HFFc6 (cell line): ENCODE data around the gene MRTFA. TPM values are rescaled to one million over a fixed set of nuclear protein-coding genes. Genes with fewer than 3 reads are reported as not detected.

Source experiments
- DNase-seq: peaks from one replicate; pipeline ENCODE4 v3.0.0-alpha.2; 2018
- H3K27ac Mint-ChIP-seq: 2 replicates; pipeline ENCODE4 v1.8.0; 2020; ENCODE audit warnings: mild to moderate bottlenecking, mixed read lengths
- H3K27me3 Mint-ChIP-seq: 2 replicates; pipeline ENCODE4 v1.8.0; 2021; ENCODE audit warnings: mild to moderate bottlenecking, moderate library complexity, mixed read lengths; ENCODE audit not compliant: insufficient read depth
- H3K36me3 Mint-ChIP-seq: 2 replicates; pipeline ENCODE4 v1.8.0; 2021; ENCODE audit warnings: low read depth, mixed read lengths
- H3K4me1 Mint-ChIP-seq: 2 replicates; pipeline ENCODE4 v1.8.0; 2020; ENCODE audit warnings: low read depth, mixed read lengths
- H3K4me3 Mint-ChIP-seq: 2 replicates; pipeline ENCODE4 v1.8.0; 2020; ENCODE audit warnings: mild to moderate bottlenecking, moderate library complexity, mixed read lengths
- H3K9me3 Mint-ChIP-seq: 2 replicates; pipeline ENCODE4 v1.8.0; 2020; ENCODE audit warnings: mild to moderate bottlenecking, mixed read lengths
- total RNA-seq, 6 experiments: library from RNA; stranded (reverse); fragmentation: NEBNext Ultra II Directional; extraction: Animal tissue kit (Norgen Biotek cat#: 25700); gene quantifications; 2 replicates in 1 of 6; 3 replicates in 5 of 6; pipeline ENCODE4 v1.2.3, GENCODE V29; 2021
- TF ChIP-seq, protein P1 (sequence below): fragments of 200-600 bp; sonication (generic); IDR thresholded peaks from 2 replicates; pipeline ENCODE4 v1.5.0; 2021; ENCODE audit warnings: antibody characterized with exemption, mild to moderate bottlenecking

The MRTFA gene
- total RNA-seq, 6 experiments from 2014 or later, result 36.4 to 48.7 (median 42.2) TPM

DNA sequence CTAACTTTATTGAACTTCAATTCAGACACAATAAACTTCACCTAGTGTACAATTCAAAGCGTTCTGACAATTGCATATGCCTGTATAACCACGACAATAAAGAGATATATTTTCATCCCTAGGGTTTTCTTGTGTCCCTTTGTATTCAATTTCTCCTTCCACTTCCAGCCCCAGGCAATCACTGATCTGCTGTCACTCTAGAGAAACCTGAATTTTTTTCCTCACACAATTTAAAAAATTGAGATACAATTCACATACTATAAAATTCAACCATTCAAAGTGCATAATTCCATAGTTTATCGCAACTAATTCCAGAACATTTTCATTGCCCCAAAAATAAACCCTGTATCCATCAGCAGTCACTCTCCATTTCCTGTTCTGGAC is 116.6 kb downstream of the MRTFA start:
- peak overlapping the region; percentile 8; the same call in 1 of the 2 replicates for H3K27ac Mint-ChIP-seq

DNA sequence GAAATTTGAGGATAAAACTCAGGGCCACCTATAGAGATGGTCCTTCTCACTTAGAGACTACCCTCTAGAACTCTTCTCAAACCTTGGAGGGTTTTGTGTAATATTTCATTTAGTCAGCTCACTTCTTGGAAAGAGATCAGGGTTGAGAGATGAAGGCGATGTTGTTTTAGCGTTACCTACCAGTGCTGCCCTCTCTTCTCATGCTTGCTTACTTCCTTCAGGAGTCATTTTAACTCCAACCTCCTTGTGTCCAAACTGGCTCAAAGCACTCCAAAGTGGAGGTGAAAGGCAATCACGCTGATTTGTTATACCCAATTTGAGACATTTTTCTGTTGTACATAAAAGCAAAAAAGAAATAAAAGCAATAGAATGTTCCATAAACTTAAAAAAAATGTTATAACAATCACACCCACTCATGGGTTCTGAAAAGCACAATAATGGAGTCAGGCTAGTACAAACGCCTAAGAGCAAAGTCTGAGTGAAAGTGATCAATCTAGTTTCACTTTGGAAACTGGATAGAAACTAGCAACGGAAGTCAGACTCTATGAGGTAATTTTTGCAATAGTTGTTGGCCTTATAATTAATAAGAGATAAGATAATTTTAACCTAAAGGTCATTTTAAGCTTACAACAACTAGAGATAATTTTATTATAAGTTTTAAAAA is 117.1 kb downstream of the MRTFA start:
- TF ChIP-seq, protein P1, sequence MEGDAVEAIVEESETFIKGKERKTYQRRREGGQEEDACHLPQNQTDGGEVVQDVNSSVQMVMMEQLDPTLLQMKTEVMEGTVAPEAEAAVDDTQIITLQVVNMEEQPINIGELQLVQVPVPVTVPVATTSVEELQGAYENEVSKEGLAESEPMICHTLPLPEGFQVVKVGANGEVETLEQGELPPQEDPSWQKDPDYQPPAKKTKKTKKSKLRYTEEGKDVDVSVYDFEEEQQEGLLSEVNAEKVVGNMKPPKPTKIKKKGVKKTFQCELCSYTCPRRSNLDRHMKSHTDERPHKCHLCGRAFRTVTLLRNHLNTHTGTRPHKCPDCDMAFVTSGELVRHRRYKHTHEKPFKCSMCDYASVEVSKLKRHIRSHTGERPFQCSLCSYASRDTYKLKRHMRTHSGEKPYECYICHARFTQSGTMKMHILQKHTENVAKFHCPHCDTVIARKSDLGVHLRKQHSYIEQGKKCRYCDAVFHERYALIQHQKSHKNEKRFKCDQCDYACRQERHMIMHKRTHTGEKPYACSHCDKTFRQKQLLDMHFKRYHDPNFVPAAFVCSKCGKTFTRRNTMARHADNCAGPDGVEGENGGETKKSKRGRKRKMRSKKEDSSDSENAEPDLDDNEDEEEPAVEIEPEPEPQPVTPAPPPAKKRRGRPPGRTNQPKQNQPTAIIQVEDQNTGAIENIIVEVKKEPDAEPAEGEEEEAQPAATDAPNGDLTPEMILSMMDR, result no peak
- H3K27ac Mint-ChIP-seq, result peak overlapping the region; percentile 61
- H3K4me3 Mint-ChIP-seq, result peak overlapping the region; percentile 41; the same call in 1 of the 2 replicates
- DNase-seq, result no peak
- peaks cover 34% of the 10 kb centered on the region for H3K4me1 Mint-ChIP-seq
- peaks cover 4% of the 10 kb centered on the region; the same call in 1 of the 2 replicates for H3K27me3 Mint-ChIP-seq
- peaks cover 6% of the 10 kb centered on the region; the same call in 1 of the 2 replicates for H3K36me3 Mint-ChIP-seq
- no peaks in the 10 kb centered on the region for H3K9me3 Mint-ChIP-seq

More for the DNA sequence above, 116.6 kb downstream of the MRTFA start:
- TF ChIP-seq, protein P1, result no peak
- H3K9me3 Mint-ChIP-seq, result no peaks in the 10 kb centered on the region
- peaks cover 2% of the 10 kb centered on the region; the same call in 1 of the 2 replicates for H3K27me3 Mint-ChIP-seq
- H3K36me3 Mint-ChIP-seq, result peaks cover 6% of the 10 kb centered on the region; the same call in 1 of the 2 replicates
- peaks cover 40% of the 10 kb centered on the region for H3K4me1 Mint-ChIP-seq
- no peak for DNase-seq
- H3K4me3 Mint-ChIP-seq, result no peak overlapping the region; the same call in 1 of the 2 replicates

DNA sequence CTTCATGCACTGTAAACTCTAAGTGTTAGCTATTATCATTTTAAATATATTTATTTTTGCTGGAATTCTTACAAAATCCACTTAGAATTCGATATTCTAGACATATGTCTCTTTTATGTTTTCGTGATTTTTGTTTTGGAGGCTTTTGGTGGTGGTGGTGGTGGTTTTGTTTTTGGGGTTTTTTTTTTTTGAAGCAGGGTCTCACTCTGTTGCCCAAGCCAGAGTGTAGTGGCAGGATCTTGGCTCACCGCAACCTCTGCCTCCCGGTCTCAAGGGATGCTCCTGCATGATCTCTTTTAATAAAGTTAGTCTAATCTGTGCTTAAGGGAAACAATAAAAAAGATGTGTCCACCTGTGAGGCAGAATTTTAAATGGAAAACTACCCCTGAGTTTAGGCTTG is 117.7 kb downstream of the MRTFA start:
- no peak for DNase-seq
- no peaks in the 10 kb centered on the region for H3K9me3 Mint-ChIP-seq
- peak overlapping the region; percentile 61; the same call in 1 of the 2 replicates for H3K27ac Mint-ChIP-seq
- TF ChIP-seq, protein P1, result no peak
- H3K4me3 Mint-ChIP-seq, result no peak overlapping the region
- H3K27me3 Mint-ChIP-seq, result peaks cover 4% of the 10 kb centered on the region; the same call in 1 of the 2 replicates
- H3K4me1 Mint-ChIP-seq, result peaks cover 30% of the 10 kb centered on the region
- peaks cover 6% of the 10 kb centered on the region; the same call in 1 of the 2 replicates for H3K36me3 Mint-ChIP-seq

DNA sequence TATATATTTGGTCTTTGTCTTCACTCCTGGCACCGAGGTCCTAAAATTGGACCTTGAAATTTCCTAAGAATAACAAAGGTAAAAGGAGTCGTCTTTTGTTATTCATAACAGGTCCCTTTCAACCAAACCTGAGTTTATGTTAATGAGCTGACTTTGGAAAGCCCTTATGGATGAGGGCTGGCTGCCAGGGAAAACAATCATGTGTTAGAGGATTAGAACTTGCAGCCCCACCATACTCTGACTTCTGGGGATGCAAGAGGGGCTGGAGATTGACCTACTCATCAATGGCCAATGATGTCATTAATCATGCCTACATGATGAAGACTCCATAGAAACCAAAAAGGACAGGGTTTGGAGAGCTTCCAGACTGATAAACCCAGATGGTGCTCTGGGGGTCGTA is 118.9 kb downstream of the MRTFA start:
- H3K4me3 Mint-ChIP-seq, result no peak overlapping the region
- TF ChIP-seq, protein P1, result no peak
- H3K36me3 Mint-ChIP-seq, result peaks cover 6% of the 10 kb centered on the region; the same call in 1 of the 2 replicates
- H3K9me3 Mint-ChIP-seq, result no peaks in the 10 kb centered on the region
- H3K27ac Mint-ChIP-seq, result no peak overlapping the region
- H3K4me1 Mint-ChIP-seq, result peaks cover 38% of the 10 kb centered on the region
- no peak for DNase-seq
- H3K27me3 Mint-ChIP-seq, result peaks cover 4% of the 10 kb centered on the region; the same call in 1 of the 2 replicates

DNA sequence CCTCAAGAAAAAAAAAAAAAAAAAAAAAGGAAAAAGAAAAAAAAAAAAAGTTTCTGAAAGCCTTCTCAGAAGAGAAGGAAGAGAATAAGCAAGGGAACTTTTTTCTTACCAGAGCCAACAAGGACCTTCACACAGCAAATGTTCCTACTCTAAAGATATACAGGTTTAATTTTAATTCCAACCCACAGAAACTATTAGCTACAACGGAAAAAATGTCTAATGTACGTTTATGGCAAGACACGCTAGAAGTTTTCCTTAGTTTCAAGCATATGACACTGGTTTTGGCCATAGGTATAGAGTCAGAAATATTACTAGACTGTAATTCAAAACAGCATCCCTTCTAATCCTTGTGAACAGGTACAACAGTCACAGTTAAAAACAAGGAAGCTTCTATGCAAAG is 120.1 kb downstream of the MRTFA start:
- Mint-ChIP-seq H3K36me3 (peaks cover 6% of the 10 kb centered on the region; the same call in 1 of the 2 replicates), H3K9me3 (no peaks in the 10 kb centered on the region), H3K27me3 (peaks cover 4% of the 10 kb centered on the region; the same call in 1 of the 2 replicates), H3K4me1 (peaks cover 50% of the 10 kb centered on the region), H3K4me3 (no peak overlapping the region), H3K27ac (no peak overlapping the region)
- DNase-seq, result no peak
- TF ChIP-seq, protein P1, result no peak
